Measurements from ENCODE around the gene PTPRD. TPM values are rescaled to one million over a fixed set of nuclear protein-coding genes. Genes with fewer than 3 reads are reported as not detected.

The PTPRD gene
- total RNA-seq, 1 donor from 2014 or later: 136 TPM

GRCh38 chr9:8284884-8285283, 2327.9 kb downstream of the PTPRD start:
- Histone ChIP-seq H3K27ac (peak overlapping the region; percentile 50), H3K9ac (no peak overlapping the region), H4K20me1 (ENCODE audit: low read depth) (no peaks in the 10 kb centered on the region), H3F3A (ENCODE audit: low read depth) (peaks cover 11% of the 10 kb centered on the region), H2AFZ (replicated peaks) (no peak overlapping the region), H3K36me3 (no peaks in the 10 kb centered on the region), H3K27me3 (no peaks in the 10 kb centered on the region), H3K4me3 (no peak overlapping the region), H3K9me3 (ENCODE audit: low read depth) (no peaks in the 10 kb centered on the region), H3K4me1 (peaks cover 41% of the 10 kb centered on the region), H3K4me2 (peak overlapping the region; percentile 64), H3K79me2 (ENCODE audit: low read depth) (no peaks in the 10 kb centered on the region)
- no peak overlapping the region for H3K4me3 Mint-ChIP-seq
- peaks cover 4% of the 10 kb centered on the region for H3K27me3 Mint-ChIP-seq (ENCODE audit: insufficient read depth, low read depth)
- TF ChIP-seq CTCF (IDR thresholded peaks at IDR 0.05) (no peak), EZH2phosphoT487 (IDR thresholded peaks at IDR 0.05) (no peak), EZH2 (IDR thresholded peaks at IDR 0.05) (no peak)
- H3K9me3 Mint-ChIP-seq: peaks cover 3% of the 10 kb centered on the region
- H3K4me1 Mint-ChIP-seq: peaks cover 31% of the 10 kb centered on the region
- no peak overlapping the region for H3K27ac Mint-ChIP-seq
- DNase-seq (ENCODE audit: low spot score): peak; percentile 76
- H3K36me3 Mint-ChIP-seq: no peaks in the 10 kb centered on the region

GRCh38 chr9:8282535-8282934, 2330.3 kb downstream of the PTPRD start:
- no peak overlapping the region for H3K27ac Mint-ChIP-seq
- Histone ChIP-seq H3K9ac (no peak overlapping the region), H3K36me3 (no peaks in the 10 kb centered on the region), H2AFZ (replicated peaks) (peak overlapping the region; percentile 27), H3K4me2 (peak overlapping the region; percentile 29), H3K27ac (no peak overlapping the region), H3K4me3 (no peak overlapping the region), H3F3A (ENCODE audit: low read depth) (peaks cover 11% of the 10 kb centered on the region), H3K9me3 (ENCODE audit: low read depth) (no peaks in the 10 kb centered on the region), H3K27me3 (no peaks in the 10 kb centered on the region), H3K79me2 (ENCODE audit: low read depth) (no peaks in the 10 kb centered on the region), H4K20me1 (ENCODE audit: low read depth) (no peaks in the 10 kb centered on the region), H3K4me1 (peaks cover 41% of the 10 kb centered on the region)
- DNase-seq (ENCODE audit: low spot score): peak; percentile 52
- H3K4me1 Mint-ChIP-seq: peaks cover 31% of the 10 kb centered on the region
- no peak overlapping the region for H3K4me3 Mint-ChIP-seq
- no peaks in the 10 kb centered on the region for H3K36me3 Mint-ChIP-seq
- peaks cover 3% of the 10 kb centered on the region for H3K9me3 Mint-ChIP-seq
- peaks cover 4% of the 10 kb centered on the region for H3K27me3 Mint-ChIP-seq (ENCODE audit: insufficient read depth, low read depth)
- TF ChIP-seq EZH2 (IDR thresholded peaks at IDR 0.05) (no peak), EZH2phosphoT487 (IDR thresholded peaks at IDR 0.05) (no peak), CTCF (IDR thresholded peaks at IDR 0.05) (no peak)

GRCh38 chr9:8280811-8281210, 2332.0 kb downstream of the PTPRD start:
- Mint-ChIP-seq H3K27ac (no peak overlapping the region), H3K4me3 (no peak overlapping the region)

More at GRCh38 chr9:8280811-8281210, 2332.0 kb downstream of the PTPRD start:
- peaks cover 38% of the 10 kb centered on the region for H3K4me1 ChIP-seq
- H3K9me3 ChIP-seq (ENCODE audit: low read depth): peaks cover 4% of the 10 kb centered on the region
- H3K27ac ChIP-seq: no peak overlapping the region
- H3K27me3 Mint-ChIP-seq (ENCODE audit: insufficient read depth, low read depth): peaks cover 2% of the 10 kb centered on the region
- no peak overlapping the region for H3K4me3 ChIP-seq
- no peak for DNase-seq (ENCODE audit: low spot score)
- H3K4me2 ChIP-seq: no peak overlapping the region
- H3K36me3 Mint-ChIP-seq: peaks cover 8% of the 10 kb centered on the region
- peaks cover 12% of the 10 kb centered on the region for H3K9me3 Mint-ChIP-seq
- no peaks in the 10 kb centered on the region for H3K27me3 ChIP-seq
- H3K4me1 Mint-ChIP-seq: peaks cover 28% of the 10 kb centered on the region
- TF ChIP-seq EZH2phosphoT487 (IDR thresholded peaks at IDR 0.05): no peak
- TF ChIP-seq EZH2 (IDR thresholded peaks at IDR 0.05): no peak
- no peak for TF ChIP-seq CTCF (IDR thresholded peaks at IDR 0.05)
- H2AFZ ChIP-seq (replicated peaks): no peak overlapping the region
- peaks cover 11% of the 10 kb centered on the region for H3F3A ChIP-seq (ENCODE audit: low read depth)
- H3K79me2 ChIP-seq (ENCODE audit: low read depth): no peaks in the 10 kb centered on the region
- no peaks in the 10 kb centered on the region for H3K36me3 ChIP-seq
- H4K20me1 ChIP-seq (ENCODE audit: low read depth): no peaks in the 10 kb centered on the region
- H3K9ac ChIP-seq: no peak overlapping the region

All from neural progenitor cell (in vitro differentiated cells).